Neural cell (in vitro differentiated cells): Measurements from ENCODE around the gene RBBP8NL. TPM values are rescaled to one million over a fixed set of nuclear protein-coding genes. Genes with fewer than 3 reads are reported as not detected.

Source experiments
- H2AFZ ChIP-seq: fragments of 200-600, 300-800 bp; sonication (generic), shearing (Covaris generic); 2 replicates; pipeline ENCODE4 v1.6.0; 2014; ENCODE audit warnings: low read depth, mild to moderate bottlenecking, antibody characterized with exemption, low read length, moderate library complexity
- H3F3A ChIP-seq: fragments of 200-600 bp; shearing (Covaris generic); 2 replicates; pipeline ENCODE4 v1.6.1; 2016; ENCODE audit warnings: mild to moderate bottlenecking, moderate library complexity, mixed read lengths, antibody characterized with exemption, low read length; ENCODE audit not compliant: insufficient read depth, poor library complexity, severe bottlenecking
- H3K27ac ChIP-seq: fragments of 200-600, 300-800 bp; sonication (generic), shearing (Covaris generic); 2 replicates; pipeline ENCODE4 v1.5.1; 2014; ENCODE audit warnings: mild to moderate bottlenecking, low read length, moderate library complexity
- H3K27me3 ChIP-seq: fragments of 300-800, 200-600 bp; sonication (generic), shearing (Covaris generic); 2 replicates; pipeline ENCODE4 v1.6.0; 2014; ENCODE audit warnings: mild to moderate bottlenecking, low read depth, low read length, moderate library complexity; ENCODE audit not compliant: insufficient read depth
- H3K36me3 ChIP-seq: fragments of 300-800, 200-600 bp; sonication (generic), shearing (Covaris generic); 2 replicates; pipeline ENCODE4 v1.5.1; 2014; ENCODE audit warnings: mild to moderate bottlenecking, antibody characterized with exemption, low read length, moderate library complexity; ENCODE audit not compliant: insufficient read depth
- H3K4me2 ChIP-seq: fragments of 300-800, 200-600 bp; sonication (generic), shearing (Covaris generic); 2 replicates; pipeline ENCODE4 v1.6.0; 2014; ENCODE audit warnings: mild to moderate bottlenecking, low read length
- H3K4me3 ChIP-seq: fragments of 300-800, 200-600 bp; sonication (generic), shearing (Covaris generic); 2 replicates; pipeline ENCODE4 v1.5.1; 2014; ENCODE audit warnings: mild to moderate bottlenecking, low read length, moderate library complexity
- H3K79me2 ChIP-seq: fragments of 200-600 bp; shearing (Covaris generic); replicated peaks from 2 replicates; pipeline ENCODE4 v1.6.0; 2014; ENCODE audit warnings: mild to moderate bottlenecking, low read length, moderate library complexity; ENCODE audit not compliant: insufficient read depth
- H3K9ac ChIP-seq: fragments of 300-800, 200-600 bp; sonication (generic), shearing (Covaris generic); 2 replicates; pipeline ENCODE4 v1.6.1; 2016; ENCODE audit warnings: mild to moderate bottlenecking, low read length, mixed read lengths
- H3K9me2 ChIP-seq: fragments of 200-600 bp; shearing (Covaris generic); 2 replicates; pipeline ENCODE4 v1.6.1; 2016; ENCODE audit warnings: mild to moderate bottlenecking, low read length, mixed read lengths; ENCODE audit not compliant: insufficient read depth
- H3K9me3 ChIP-seq: fragments of 200-600, 300-800 bp; sonication (generic), shearing (Covaris generic); 2 replicates; pipeline ENCODE4 v1.6.1; 2016; ENCODE audit warnings: mild to moderate bottlenecking, mixed run types, low read length, moderate library complexity, mixed read lengths
- H4K20me1 ChIP-seq: fragments of 200-600 bp; shearing (Covaris generic); 2 replicates; pipeline ENCODE4 v1.6.1; 2016; ENCODE audit warnings: mild to moderate bottlenecking, mixed run types; ENCODE audit not compliant: insufficient read depth
- CTCF ChIP-seq: fragments of 450-650 bp; IDR thresholded peaks from 2 replicates; pipeline ENCODE4 v1.5.1; 2014; ENCODE audit warnings: antibody characterized with exemption, mild to moderate bottlenecking, moderate library complexity; ENCODE audit not compliant: poor library complexity, severe bottlenecking
- EP300 ChIP-seq: fragments of 450-650 bp; conservative IDR thresholded peaks from 2 replicates; pipeline ENCODE4 v1.6.1; 2014; ENCODE audit warnings: antibody characterized with exemption, mild to moderate bottlenecking, moderate library complexity; ENCODE audit not compliant: poor library complexity, severe bottlenecking
- EZH2 ChIP-seq: fragments of 200-600, 300-800 bp; shearing (Covaris generic), sonication (generic); IDR thresholded peaks from 2 replicates; pipeline ENCODE4 v1.6.1; 2014; ENCODE audit warnings: antibody characterized with exemption, low read length, borderline replicate concordance, mild to moderate bottlenecking; ENCODE audit not compliant: insufficient read depth, poor library complexity, severe bottlenecking
- MXI1 ChIP-seq: fragments of 450-650 bp; conservative IDR thresholded peaks from 2 replicates; pipeline ENCODE4 v1.6.1; 2014; ENCODE audit warnings: antibody characterized with exemption, mild to moderate bottlenecking; ENCODE audit not compliant: poor library complexity, severe bottlenecking
- POLR2AphosphoS5 ChIP-seq: IDR thresholded peaks from 2 replicates; pipeline ENCODE4 v1.6.1; 2012
- RAD21 ChIP-seq: fragments of 450-650 bp; conservative IDR thresholded peaks from 2 replicates; pipeline ENCODE4 v1.6.1; 2014; ENCODE audit warnings: antibody characterized with exemption, mild to moderate bottlenecking, moderate library complexity
- REST ChIP-seq: IDR thresholded peaks from 2 replicates; pipeline ENCODE4 v1.6.1; 2012; ENCODE audit warnings: borderline replicate concordance
- SMC3 ChIP-seq: fragments of 450-650 bp; conservative IDR thresholded peaks from 2 replicates; pipeline ENCODE4 v1.6.1; 2014; ENCODE audit warnings: antibody characterized with exemption, mild to moderate bottlenecking, moderate library complexity; ENCODE audit not compliant: poor library complexity
- TAF1 ChIP-seq: IDR thresholded peaks from 2 replicates; pipeline ENCODE4 v1.6.1; 2012; ENCODE audit warnings: low read depth
- polyA plus RNA-seq: library from polyadenylated mRNA; depleted of rRNA; stranded (reverse); fragments of >200 nt; gene quantifications from 2 replicates; pipeline ENCODE4 v1.2.3, GENCODE V29; 2014

Gene RBBP8NL
- polyA plus RNA-seq, 1 donor from 2014 or later: not detected

GRCh38 chr20:62424249-62425107, 2.9 kb downstream of the RBBP8NL start:
- Histone ChIP-seq H3K27ac (no peak overlapping the region), H3K27me3 (no peaks in the 10 kb centered on the region), H3K79me2 (no peaks in the 10 kb centered on the region), H2AFZ (no peak overlapping the region), H3F3A (no peaks in the 10 kb centered on the region), H3K36me3 (no peaks in the 10 kb centered on the region), H3K4me2 (no peak overlapping the region), H3K9ac (no peak overlapping the region), H3K9me3 (no peaks in the 10 kb centered on the region), H4K20me1 (no peaks in the 10 kb centered on the region), H3K4me3 (no peak overlapping the region), H3K9me2 (no peaks in the 10 kb centered on the region)
- TF ChIP-seq EP300 (no peak), MXI1 (no peak), TAF1 (no peak), CTCF (no peak), EZH2 (no peak), REST (no peak), RAD21 (no peak), SMC3 (no peak), POLR2AphosphoS5 (no peak)

DNA sequence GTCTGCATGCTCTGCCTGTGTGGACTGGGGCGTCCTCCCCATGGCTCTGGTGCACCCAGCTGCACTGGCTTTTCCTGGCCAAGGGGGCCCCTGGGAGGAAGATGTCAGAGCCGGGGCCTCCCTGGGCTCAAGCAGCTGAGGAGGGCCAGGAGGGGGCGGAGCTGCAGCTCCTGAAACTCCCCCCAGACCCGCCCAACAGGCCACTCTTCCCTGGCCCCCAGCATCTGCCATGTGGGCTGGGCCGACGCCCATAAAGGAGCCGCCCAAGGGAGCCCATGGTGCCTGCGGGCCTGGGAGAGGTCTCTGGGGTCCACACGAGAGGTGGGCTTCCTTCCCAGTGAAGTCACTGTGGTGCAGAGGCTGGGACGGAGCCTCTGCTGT, 4.0 kb downstream of the RBBP8NL start:
- H3K4me3 ChIP-seq: no peak overlapping the region

More for the DNA sequence above, 4.0 kb downstream of the RBBP8NL start:
- Histone ChIP-seq H3F3A (no peaks in the 10 kb centered on the region), H3K36me3 (no peaks in the 10 kb centered on the region), H3K9me2 (no peaks in the 10 kb centered on the region), H3K4me2 (no peak overlapping the region), H3K9ac (no peak overlapping the region), H3K9me3 (no peaks in the 10 kb centered on the region), H3K79me2 (no peaks in the 10 kb centered on the region), H3K27me3 (no peaks in the 10 kb centered on the region), H4K20me1 (no peaks in the 10 kb centered on the region), H2AFZ (no peak overlapping the region), H3K27ac (no peak overlapping the region)
- TF ChIP-seq POLR2AphosphoS5 (no peak), TAF1 (no peak), RAD21 (no peak), REST (no peak), EZH2 (no peak), CTCF (no peak), SMC3 (no peak), EP300 (no peak), MXI1 (no peak)
